GM23338 (cell line): ENCODE measurements around the gene SLC4A7. TPM values are rescaled to one million over a fixed set of nuclear protein-coding genes. Genes with fewer than 3 reads are reported as not detected.
A peak's percentile ranks its signal among the peaks of the same experiment; 100 is the strongest.

Source experiments
- ATAC-seq: fragments of 200-7000 bp; cut with Tn5 transposase; 3 replicates; pipeline ENCODE4 v1.9.1; 2020
- DNase-seq: peaks from one replicate; pipeline ENCODE4 v3.0.0-alpha.2; 2015; ENCODE audit warnings: low spot score
- H2AFZ ChIP-seq: fragments of 200-600 bp; sonication (generic); 2 replicates; pipeline ENCODE4 v1.8.0; 2016; ENCODE audit warnings: antibody characterized with exemption, mild to moderate bottlenecking, moderate library complexity
- H3F3A ChIP-seq: fragments of 200-600 bp; sonication (generic); replicated peaks from 2 replicates; pipeline ENCODE4 v1.8.0; 2017; ENCODE audit warnings: antibody characterized with exemption, mixed run types, low read depth
- H3K27ac ChIP-seq: fragments of 200-600 bp; sonication (generic); 2 replicates; pipeline ENCODE4 v1.6.1; 2016; ENCODE audit warnings: low read depth
- H3K27me3 ChIP-seq: fragments of 200-600 bp; sonication (generic); 2 replicates; pipeline ENCODE4 v1.8.0; 2016; ENCODE audit warnings: mild to moderate bottlenecking, mixed run types, moderate library complexity; ENCODE audit not compliant: insufficient read depth
- H3K36me3 ChIP-seq: fragments of 200-600 bp; sonication (generic); 2 replicates; pipeline ENCODE4 v1.8.0; 2016; ENCODE audit warnings: mild to moderate bottlenecking; ENCODE audit not compliant: insufficient read depth
- H3K4me1 ChIP-seq: fragments of 200-600 bp; sonication (generic); 2 replicates; pipeline ENCODE4 v1.8.0; 2016; ENCODE audit warnings: mild to moderate bottlenecking, moderate library complexity; ENCODE audit not compliant: insufficient read depth
- H3K4me2 ChIP-seq: fragments of 200-600 bp; sonication (generic); 2 replicates; pipeline ENCODE4 v1.7.1; 2017; ENCODE audit warnings: mixed run types
- H3K4me3 ChIP-seq: fragments of 200-600 bp; sonication (generic); 2 replicates; pipeline ENCODE4 v1.6.1; 2016; ENCODE audit warnings: mixed run types
- H3K79me2 ChIP-seq: fragments of 200-600 bp; sonication (generic); replicated peaks from 2 replicates; pipeline ENCODE4 v1.8.0; 2017; ENCODE audit warnings: mild to moderate bottlenecking; ENCODE audit not compliant: insufficient read depth
- H3K9me2 ChIP-seq: fragments of 200-600 bp; sonication (generic); 2 replicates; pipeline ENCODE4 v1.8.0; 2017; ENCODE audit not compliant: insufficient read depth
- H4K20me1 ChIP-seq: fragments of 200-600 bp; sonication (generic); replicated peaks from 2 replicates; pipeline ENCODE4 v1.8.0; 2017; ENCODE audit warnings: mild to moderate bottlenecking; ENCODE audit not compliant: insufficient read depth
- H3K27ac Mint-ChIP-seq: 2 replicates; pipeline ENCODE4 v1.8.0; 2020; ENCODE audit warnings: inconsistent platforms, mild to moderate bottlenecking, moderate library complexity, mixed read lengths
- H3K27me3 Mint-ChIP-seq: 3 replicates; pipeline ENCODE4 v1.8.0; 2022; ENCODE audit warnings: low read depth, mild to moderate bottlenecking, moderate library complexity, mixed read lengths, inconsistent platforms; ENCODE audit not compliant: insufficient read depth, poor library complexity
- H3K36me3 Mint-ChIP-seq: 3 replicates; pipeline ENCODE4 v1.8.0; 2021; ENCODE audit warnings: low read depth, mild to moderate bottlenecking, inconsistent platforms, moderate library complexity, mixed read lengths
- H3K4me1 Mint-ChIP-seq: 3 replicates; pipeline ENCODE4 v1.8.0; 2020; ENCODE audit warnings: mild to moderate bottlenecking, inconsistent platforms, mixed read lengths
- H3K4me3 Mint-ChIP-seq: 3 replicates; pipeline ENCODE4 v1.8.0; 2021; ENCODE audit warnings: moderate library complexity, mild to moderate bottlenecking, inconsistent platforms, mixed read lengths
- H3K9me3 Mint-ChIP-seq: 3 replicates; pipeline ENCODE4 v1.8.0; 2020; ENCODE audit warnings: moderate library complexity, mild to moderate bottlenecking, inconsistent platforms, mixed read lengths
- CREB1 ChIP-seq: fragments of 250-450 bp; sonication (Bioruptor Pico); IDR thresholded peaks from 2 replicates; pipeline ENCODE4 v1.5.0; 2020; ENCODE audit warnings: low read depth, mild to moderate bottlenecking, moderate library complexity
- CTCF ChIP-seq, 2 experiments: fragments of 200-600 bp in 1 of 2; sonication (generic) in 1 of 2; conservative IDR thresholded peaks; 2 replicates each; pipeline versions ENCODE4 v1.5.1 to v1.6.1; 2016 to 2017; ENCODE audit warnings: antibody characterized with exemption in 2 of 2, low read depth in 2 of 2, mild to moderate bottlenecking in 2 of 2, moderate library complexity in 1 of 2
- ETS1 ChIP-seq: IDR thresholded peaks from 2 replicates; pipeline ENCODE4 v1.6.1; 2016; ENCODE audit warnings: antibody characterized with exemption
- EZH2 ChIP-seq: fragments of 200-600 bp; sonication (generic); IDR thresholded peaks from one replicate; pipeline ENCODE4 v1.8.0; 2017; ENCODE audit warnings: antibody characterized with exemption, mild to moderate bottlenecking, low read depth; ENCODE audit not compliant: unreplicated experiment
- EZH2phosphoT487 ChIP-seq: fragments of 200-600 bp; sonication (generic); IDR thresholded peaks from one replicate; pipeline ENCODE4 v1.8.1; 2018; ENCODE audit warnings: antibody characterized with exemption; ENCODE audit not compliant: unreplicated experiment
- JUNB ChIP-seq: IDR thresholded peaks from one replicate; pipeline ENCODE4 v1.6.1; 2016; ENCODE audit warnings: antibody characterized with exemption; ENCODE audit not compliant: unreplicated experiment
- NANOG ChIP-seq: IDR thresholded peaks from 2 replicates; pipeline ENCODE4 v1.6.1; 2016; ENCODE audit warnings: antibody characterized with exemption, borderline replicate concordance
- POLR2AphosphoS5 ChIP-seq: IDR thresholded peaks from 2 replicates; pipeline ENCODE4 v1.6.1; 2016; ENCODE audit warnings: antibody characterized with exemption, low read depth
- REST ChIP-seq: IDR thresholded peaks from one replicate; pipeline ENCODE4 v1.6.1; 2018; ENCODE audit warnings: antibody characterized with exemption; ENCODE audit not compliant: unreplicated experiment
- STAT1 ChIP-seq: IDR thresholded peaks from one replicate; pipeline ENCODE4 v1.6.1; 2016; ENCODE audit warnings: antibody characterized with exemption; ENCODE audit not compliant: unreplicated experiment
- ZNF114 ChIP-seq: fragments of 250-450 bp; sonication (Bioruptor Pico); IDR thresholded peaks from 2 replicates; pipeline ENCODE4 v1.5.0; 2020; ENCODE audit warnings: mild to moderate bottlenecking, moderate library complexity
- ZNF331 ChIP-seq: fragments of 250-450 bp; sonication (Bioruptor Pico); IDR thresholded peaks from 2 replicates; pipeline ENCODE4 v1.5.0; 2020; ENCODE audit warnings: low read depth, mild to moderate bottlenecking, moderate library complexity
- ZNF462 ChIP-seq: fragments of 250-450 bp; sonication (Bioruptor Pico); IDR thresholded peaks from 2 replicates; pipeline ENCODE4 v1.5.0; 2020; ENCODE audit warnings: mild to moderate bottlenecking, moderate library complexity
- polyA plus RNA-seq: library from polyadenylated mRNA; unstranded; fragments of >200 nt; fragmentation: Nextera tagmentation; extraction: Ambion mirVana; gene quantifications from 2 replicates; pipeline ENCODE4 v1.2.1, GENCODE V29; 2016
- total RNA-seq: library from RNA; depleted of rRNA; stranded (reverse); fragments of >200 nt; shearing (Covaris generic); gene quantifications from 2 replicates; pipeline ENCODE4 v1.2.3, GENCODE V29; 2014

Gene SLC4A7
- total and polyA plus RNA-seq, 2 experiments from 2014 or later: 44.4 to 101 TPM

- H3K27ac ChIP-seq: peak overlapping the region; percentile 61
- no peaks in the 10 kb centered on the region for H4K20me1 ChIP-seq
- no peaks in the 10 kb centered on the region for H3K79me2 ChIP-seq
- ATAC-seq (peak; percentile 21), DNase-seq (peak; percentile 31)
- peaks cover 60% of the 10 kb centered on the region for H3K4me1 Mint-ChIP-seq
- H3K4me2 ChIP-seq: peak overlapping the region; percentile 42
- peaks cover 26% of the 10 kb centered on the region for H3K4me1 ChIP-seq
- H3K9me3 Mint-ChIP-seq: no peaks in the 10 kb centered on the region
- H3K4me3 Mint-ChIP-seq: peak overlapping the region; percentile 62
- H3K36me3 Mint-ChIP-seq: no peaks in the 10 kb centered on the region
- H3K27me3 Mint-ChIP-seq: peaks cover 16% of the 10 kb centered on the region
- peak overlapping the region; percentile 6 for H3K4me3 ChIP-seq
- H3K9me2 ChIP-seq: no peaks in the 10 kb centered on the region
- H3K27me3 ChIP-seq: peaks cover 34% of the 10 kb centered on the region
- H3F3A ChIP-seq: 0 out of 2 replicates have a peak, but pooled peaks cover 14% of the 10 kb centered on the region
- H3K27ac Mint-ChIP-seq: peak overlapping the region; percentile 99
- TF ChIP-seq ETS1 (no peak), REST (no peak), EZH2 (no peak), POLR2AphosphoS5 (no peak), CREB1 (CRISPR knock-in tag) (no peak), CTCF (conservative IDR thresholded peaks at IDR 0.05; ENCODE audit: low read depth in 2 of 2) (no peak), ZNF114 (CRISPR knock-in tag) (no peak), ZNF462 (CRISPR knock-in tag) (no peak), STAT1 (no peak), JUNB (no peak), NANOG (no peak), ZNF331 (CRISPR knock-in tag) (no peak), EZH2phosphoT487 (no peak)
- H2AFZ ChIP-seq: no peak overlapping the region
- H3K36me3 ChIP-seq: no peaks in the 10 kb centered on the region
Measured at GRCh38 chr3:27532426-27533260, 48.5 kb upstream of the SLC4A7 start.
